ENCODE measurements around the gene TEP1.

Gene TEP1

DNA sequence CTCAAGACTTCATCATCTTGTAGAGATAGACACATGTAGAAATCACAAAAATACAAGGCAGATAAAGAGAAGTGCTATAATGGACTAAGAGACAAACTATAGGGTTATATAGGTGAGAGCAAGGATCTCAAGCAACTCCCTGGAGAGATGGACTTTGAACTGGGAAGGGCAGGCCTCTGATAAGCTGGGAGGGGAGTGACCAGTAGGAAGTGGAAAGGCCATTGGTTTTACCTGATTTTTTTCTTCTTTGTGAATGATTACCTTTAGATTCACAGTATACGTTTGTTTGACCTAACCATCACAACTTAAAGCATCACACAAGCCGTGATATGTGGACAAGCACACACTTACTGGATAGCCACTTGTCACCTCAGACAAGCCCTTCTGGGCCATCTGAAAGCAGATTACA is 5.2 kb upstream of the TEP1 start:
- TF ChIP-seq, protein P1, sequence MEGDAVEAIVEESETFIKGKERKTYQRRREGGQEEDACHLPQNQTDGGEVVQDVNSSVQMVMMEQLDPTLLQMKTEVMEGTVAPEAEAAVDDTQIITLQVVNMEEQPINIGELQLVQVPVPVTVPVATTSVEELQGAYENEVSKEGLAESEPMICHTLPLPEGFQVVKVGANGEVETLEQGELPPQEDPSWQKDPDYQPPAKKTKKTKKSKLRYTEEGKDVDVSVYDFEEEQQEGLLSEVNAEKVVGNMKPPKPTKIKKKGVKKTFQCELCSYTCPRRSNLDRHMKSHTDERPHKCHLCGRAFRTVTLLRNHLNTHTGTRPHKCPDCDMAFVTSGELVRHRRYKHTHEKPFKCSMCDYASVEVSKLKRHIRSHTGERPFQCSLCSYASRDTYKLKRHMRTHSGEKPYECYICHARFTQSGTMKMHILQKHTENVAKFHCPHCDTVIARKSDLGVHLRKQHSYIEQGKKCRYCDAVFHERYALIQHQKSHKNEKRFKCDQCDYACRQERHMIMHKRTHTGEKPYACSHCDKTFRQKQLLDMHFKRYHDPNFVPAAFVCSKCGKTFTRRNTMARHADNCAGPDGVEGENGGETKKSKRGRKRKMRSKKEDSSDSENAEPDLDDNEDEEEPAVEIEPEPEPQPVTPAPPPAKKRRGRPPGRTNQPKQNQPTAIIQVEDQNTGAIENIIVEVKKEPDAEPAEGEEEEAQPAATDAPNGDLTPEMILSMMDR (IDR thresholded peaks at IDR 0.05): no peak
- Histone ChIP-seq H3K4me3 (no peak overlapping the region), H3K9me3 (no peaks in the 10 kb centered on the region), H3K4me1 (peaks cover 0 to 6% (median 4%) of the 10 kb centered on the region in 4 donors), H3K27ac (no peak overlapping the region), H3K36me3 (no peaks in the 10 kb centered on the region), H3K27me3 (no peaks in the 10 kb centered on the region)
- no peak for DNase-seq
- intact Hi-C loops (cut with DNase I; ENCODE audit: low total_unique reads): loop anchor here (5.0 kb wide), 1 partner anchor 34 kb away; the partner anchor contains the start of gene OSGEP

DNA sequence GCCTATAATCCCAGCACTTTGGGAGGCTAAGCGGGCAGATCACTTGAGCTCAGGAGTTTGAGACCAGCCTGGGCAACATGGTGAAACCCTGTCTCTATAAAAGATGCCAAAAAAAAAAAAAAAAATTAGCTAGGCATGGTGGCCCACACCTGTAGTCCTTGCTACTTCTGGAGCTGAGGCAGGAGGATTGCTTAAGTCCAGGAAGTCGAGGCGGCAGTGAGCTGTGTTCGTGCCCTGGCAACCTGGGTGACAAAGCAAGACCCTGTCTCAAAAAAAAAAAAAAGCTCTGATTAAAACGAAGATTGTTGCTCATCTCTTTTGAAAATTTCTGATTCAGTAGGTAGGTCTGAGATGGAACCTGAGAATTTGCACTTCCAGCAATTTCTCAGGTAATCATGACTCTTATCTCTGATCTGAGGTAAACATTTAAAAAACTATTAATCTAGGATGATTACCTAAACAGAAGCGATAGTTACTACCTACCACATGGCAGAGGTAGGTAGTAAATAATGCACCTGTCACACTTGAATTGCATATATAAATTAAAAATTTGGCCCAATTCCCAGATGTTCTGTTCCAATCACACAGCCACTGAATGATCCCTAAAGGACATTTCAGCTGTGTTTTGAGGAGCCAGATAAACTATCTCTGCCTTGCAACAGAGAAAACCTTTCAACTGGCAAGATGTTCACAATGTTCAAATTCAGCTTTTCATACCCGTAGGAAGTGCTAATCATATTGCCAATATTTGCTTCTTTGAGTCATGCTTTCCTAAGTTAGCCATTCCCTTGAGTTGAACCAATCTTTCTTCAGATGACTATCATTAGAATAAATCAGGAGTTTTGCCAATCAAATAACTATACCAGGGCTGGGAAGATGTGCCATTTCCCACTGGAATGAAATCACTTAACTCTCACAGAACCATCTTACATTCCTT is 4.2 kb upstream of the TEP1 start:
- intact Hi-C loops (cut with DNase I; ENCODE audit: low total_unique reads): loop anchor here (5.0 kb wide), 1 partner anchor 35 kb away; the partner anchor contains the start of gene OSGEP
- H3K9me3 ChIP-seq: no peaks in the 10 kb centered on the region

DNA sequence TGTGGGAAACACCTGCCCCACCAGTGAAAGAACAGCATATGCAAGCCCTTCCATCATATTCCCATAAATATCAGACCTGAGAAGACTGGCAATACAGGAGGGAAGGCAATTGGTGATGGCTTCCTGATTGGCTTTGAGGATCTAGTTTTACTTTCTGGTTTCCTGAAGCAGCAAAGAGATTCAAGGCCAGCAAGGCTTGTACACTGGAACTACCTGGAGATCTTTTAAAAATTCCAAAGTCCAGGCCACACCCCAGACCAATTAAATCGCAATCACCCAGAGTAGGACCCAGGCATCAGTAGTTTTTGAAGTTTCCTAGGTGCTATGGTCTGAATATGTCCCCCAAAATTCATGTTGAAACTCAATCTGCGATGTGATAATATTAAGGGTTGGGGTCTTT is 2.9 kb upstream of the TEP1 start:
- DNase-seq: no peak
- peaks cover 0 to 15% (median 10%) of the 10 kb centered on the region in 4 donors for H3K4me1 ChIP-seq
- intact Hi-C loops (cut with DNase I; ENCODE audit: low total_unique reads): loop anchor here (5.0 kb wide), 1 partner anchor 36 kb away; the partner anchor contains the start of gene OSGEP

More for the DNA sequence above, 4.2 kb upstream of the TEP1 start:
- no peaks in the 10 kb centered on the region for H3K36me3 ChIP-seq
- DNase-seq: no peak
- TF ChIP-seq, protein P1 (IDR thresholded peaks at IDR 0.05): no peak
- no peaks in the 10 kb centered on the region for H3K27me3 ChIP-seq
- no peak overlapping the region for H3K27ac ChIP-seq
- H3K4me1 ChIP-seq: peaks cover 0 to 6% (median 4%) of the 10 kb centered on the region in 4 donors
- no peak overlapping the region for H3K4me3 ChIP-seq

GRCh38 chr14:20415782-20416206 is 2.5 kb upstream of the TEP1 start:
- no peak overlapping the region for H3K27ac ChIP-seq
- peaks cover 0 to 19% (median 12%) of the 10 kb centered on the region in 4 donors for H3K4me1 ChIP-seq
- DNase-seq: peak in 1 of 2 donors; percentile 28
- H3K9me3 ChIP-seq: no peaks in the 10 kb centered on the region
- H3K4me3 ChIP-seq: no peak overlapping the region
- no peaks in the 10 kb centered on the region for H3K27me3 ChIP-seq
- TF ChIP-seq, protein P1 (IDR thresholded peaks at IDR 0.05): peak; percentile 53 to 60
- intact Hi-C loops (cut with DNase I; ENCODE audit: low total_unique reads): loop anchor here (5.0 kb wide), 1 partner anchor 37 kb away; the partner anchor contains the start of gene OSGEP
- H3K36me3 ChIP-seq: no peaks in the 10 kb centered on the region

More for the DNA sequence above, 2.9 kb upstream of the TEP1 start:
- H3K27ac ChIP-seq: no peak overlapping the region
- TF ChIP-seq, protein P1 (IDR thresholded peaks at IDR 0.05): no peak
- H3K4me3 ChIP-seq: no peak overlapping the region
- no peaks in the 10 kb centered on the region for H3K36me3 ChIP-seq
- no peaks in the 10 kb centered on the region for H3K27me3 ChIP-seq
- no peaks in the 10 kb centered on the region for H3K9me3 ChIP-seq

GRCh38 chr14:20413744-20414082 is 412 bp upstream of the TEP1 start:
- intact Hi-C loops (cut with DNase I; ENCODE audit: low total_unique reads): loop anchor here (1.0 to 5.0 kb wide), 3 partner anchors 49 to 269 kb away; partner anchors contain the start of genes PIP4P1 and RNASE4
- Histone ChIP-seq H3K27me3 (no peaks in the 10 kb centered on the region), H3K27ac (peak overlapping the region; percentile 94), H3K9me3 (no peaks in the 10 kb centered on the region), H3K4me1 (peaks cover 0 to 19% (median 12%) of the 10 kb centered on the region in 4 donors), H3K4me3 (peak overlapping the region; percentile 75 to 91), H3K36me3 (peaks cover 0 to under 1% (median 0%) of the 10 kb centered on the region in 3 donors)
- TF ChIP-seq, protein P1 (IDR thresholded peaks at IDR 0.05): no peak
- no peak for DNase-seq

All from tibial artery (tissue), 4 donors.